Prostate gland (tissue), 2 donors: ENCODE measurements around the gene STAT4.

Source experiments
- POLR2A ChIP-seq: fragments of 450-650 bp; IDR thresholded peaks from one replicate; pipeline ENCODE4 v1.6.1; 2016; ENCODE audit warnings: antibody characterized with exemption, mild to moderate bottlenecking
- POLR2AphosphoS5 ChIP-seq: sonication (generic); formaldehyde crosslinking; IDR thresholded peaks from one replicate; pipeline ENCODE4 v1.6.1; 2017; ENCODE audit warnings: antibody characterized with exemption
- TF ChIP-seq, protein P1 (sequence below), 4 experiments: fragments of 200-600 bp in 2 of 4; fragments of 450-650 bp in 2 of 4; sonication (generic) in 2 of 4; IDR thresholded peaks; 1 replicate in 3 of 4; 2 replicates in 1 of 4; pipeline ENCODE4 v1.5.1; 2016 to 2019; ENCODE audit warnings: antibody characterized with exemption in 4 of 4, mild to moderate bottlenecking in 2 of 4, moderate library complexity in 2 of 4

DNA sequence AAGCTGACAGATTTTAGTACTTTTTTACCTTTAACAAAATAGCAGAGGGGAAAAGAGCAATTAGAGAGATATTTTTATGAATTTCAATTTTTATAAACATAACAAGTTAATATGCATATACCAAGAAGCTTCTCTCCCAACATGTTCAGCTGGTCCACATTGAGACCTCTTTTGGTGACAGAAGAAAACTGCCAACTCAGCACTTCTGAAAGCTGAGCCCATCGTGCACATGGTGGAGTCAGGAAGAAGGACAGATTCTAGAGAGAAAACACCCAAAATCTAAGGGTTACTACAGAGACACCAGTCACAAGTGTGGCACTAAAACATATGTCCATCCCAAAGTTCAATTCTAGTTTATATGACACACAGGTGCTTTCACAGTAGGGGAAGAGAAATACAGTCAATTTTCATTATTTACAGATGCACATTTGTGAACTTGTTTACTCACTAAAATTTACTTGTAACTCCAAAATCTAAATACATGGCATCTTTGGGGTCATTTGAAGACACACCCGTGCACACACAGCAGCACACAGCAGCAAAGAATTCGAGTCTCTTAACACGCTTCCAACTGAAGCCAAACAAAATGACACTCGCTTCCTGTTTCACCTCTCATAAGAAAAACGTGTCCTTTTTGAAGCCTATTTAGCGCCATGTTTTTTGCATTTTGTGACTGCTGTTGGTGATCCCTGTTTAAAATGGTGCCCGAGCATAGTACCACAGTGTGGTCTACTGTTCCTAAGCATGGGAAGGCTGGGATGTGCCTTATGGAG is 168.3 kb downstream of the STAT4 start:
- TF ChIP-seq POLR2AphosphoS5 (no peak), POLR2A (no peak)
- TF ChIP-seq, protein P1, sequence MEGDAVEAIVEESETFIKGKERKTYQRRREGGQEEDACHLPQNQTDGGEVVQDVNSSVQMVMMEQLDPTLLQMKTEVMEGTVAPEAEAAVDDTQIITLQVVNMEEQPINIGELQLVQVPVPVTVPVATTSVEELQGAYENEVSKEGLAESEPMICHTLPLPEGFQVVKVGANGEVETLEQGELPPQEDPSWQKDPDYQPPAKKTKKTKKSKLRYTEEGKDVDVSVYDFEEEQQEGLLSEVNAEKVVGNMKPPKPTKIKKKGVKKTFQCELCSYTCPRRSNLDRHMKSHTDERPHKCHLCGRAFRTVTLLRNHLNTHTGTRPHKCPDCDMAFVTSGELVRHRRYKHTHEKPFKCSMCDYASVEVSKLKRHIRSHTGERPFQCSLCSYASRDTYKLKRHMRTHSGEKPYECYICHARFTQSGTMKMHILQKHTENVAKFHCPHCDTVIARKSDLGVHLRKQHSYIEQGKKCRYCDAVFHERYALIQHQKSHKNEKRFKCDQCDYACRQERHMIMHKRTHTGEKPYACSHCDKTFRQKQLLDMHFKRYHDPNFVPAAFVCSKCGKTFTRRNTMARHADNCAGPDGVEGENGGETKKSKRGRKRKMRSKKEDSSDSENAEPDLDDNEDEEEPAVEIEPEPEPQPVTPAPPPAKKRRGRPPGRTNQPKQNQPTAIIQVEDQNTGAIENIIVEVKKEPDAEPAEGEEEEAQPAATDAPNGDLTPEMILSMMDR (IDR thresholded peaks at IDR 0.05): no peak
